ENCODE measurements around the gene GADL1. TPM values are rescaled to one million over a fixed set of nuclear protein-coding genes. Genes with fewer than 3 reads are reported as not detected.

The GADL1 gene
- total and polyA plus RNA-seq, 7 donors = 0.89 to 5.6 (median 1.5) TPM

- intact Hi-C loops (cut with DNase I) = loop anchor here in 1 of 2 donors (10.0 kb wide), 1 partner anchor 711 kb away; no protein-coding TSS in a partner anchor
- Histone ChIP-seq H3K36me3 (ENCODE audit: insufficient read depth in 1 of 2, low read depth in 1 of 2) (no peaks in the 10 kb centered on the region), H3K4me3 (no peak overlapping the region), H3K27me3 (ENCODE audit: insufficient read depth in 3 of 3, low read length in 2 of 3) (no peaks in the 10 kb centered on the region), H3K27ac (no peak overlapping the region), H3K9me3 (no peaks in the 10 kb centered on the region), H3K4me1 (peaks cover 20% of the 10 kb centered on the region)
- DNase-seq (no peak), ATAC-seq (no peak)
- TF ChIP-seq, protein P1, sequence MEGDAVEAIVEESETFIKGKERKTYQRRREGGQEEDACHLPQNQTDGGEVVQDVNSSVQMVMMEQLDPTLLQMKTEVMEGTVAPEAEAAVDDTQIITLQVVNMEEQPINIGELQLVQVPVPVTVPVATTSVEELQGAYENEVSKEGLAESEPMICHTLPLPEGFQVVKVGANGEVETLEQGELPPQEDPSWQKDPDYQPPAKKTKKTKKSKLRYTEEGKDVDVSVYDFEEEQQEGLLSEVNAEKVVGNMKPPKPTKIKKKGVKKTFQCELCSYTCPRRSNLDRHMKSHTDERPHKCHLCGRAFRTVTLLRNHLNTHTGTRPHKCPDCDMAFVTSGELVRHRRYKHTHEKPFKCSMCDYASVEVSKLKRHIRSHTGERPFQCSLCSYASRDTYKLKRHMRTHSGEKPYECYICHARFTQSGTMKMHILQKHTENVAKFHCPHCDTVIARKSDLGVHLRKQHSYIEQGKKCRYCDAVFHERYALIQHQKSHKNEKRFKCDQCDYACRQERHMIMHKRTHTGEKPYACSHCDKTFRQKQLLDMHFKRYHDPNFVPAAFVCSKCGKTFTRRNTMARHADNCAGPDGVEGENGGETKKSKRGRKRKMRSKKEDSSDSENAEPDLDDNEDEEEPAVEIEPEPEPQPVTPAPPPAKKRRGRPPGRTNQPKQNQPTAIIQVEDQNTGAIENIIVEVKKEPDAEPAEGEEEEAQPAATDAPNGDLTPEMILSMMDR (IDR thresholded peaks at IDR 0.05) = no peak
- 76 to 88% (median 78%) methylated on average over 3 of the region's 3 CpGs for WGBS, 3 donors
Observed at GRCh38 chr3:30756218-30756617, 138.2 kb downstream of the GADL1 start.

DNA sequence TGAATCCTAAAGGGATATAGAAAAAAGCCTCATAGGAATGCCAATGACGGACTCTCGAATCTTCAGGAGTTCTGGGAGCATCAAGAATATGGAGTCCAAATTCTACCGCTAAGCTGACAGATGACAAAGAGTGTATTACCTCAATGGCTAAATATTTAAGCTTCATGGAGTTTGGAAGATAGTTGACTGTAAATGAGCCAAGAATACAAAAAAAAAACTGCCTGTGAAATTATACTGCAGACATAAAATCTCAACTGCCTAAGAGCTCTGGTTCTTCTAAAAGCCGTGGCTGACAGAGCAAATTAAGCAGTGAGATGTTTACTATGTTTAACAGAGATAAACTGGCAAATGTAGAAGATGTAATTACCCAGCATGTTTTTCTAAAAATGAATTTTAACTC, 140.0 kb downstream of the GADL1 start:
- no peak for ATAC-seq
- Histone ChIP-seq H3K27ac (no peak overlapping the region), H3K4me1 (peaks cover 24% of the 10 kb centered on the region), H3K27me3 (ENCODE audit: insufficient read depth in 3 of 3, low read length in 2 of 3) (no peaks in the 10 kb centered on the region), H3K36me3 (ENCODE audit: insufficient read depth in 1 of 2, low read depth in 1 of 2) (no peaks in the 10 kb centered on the region), H3K4me3 (no peak overlapping the region), H3K9me3 (no peaks in the 10 kb centered on the region)
- TF ChIP-seq, protein P1 (IDR thresholded peaks at IDR 0.05) = no peak
- no peak for DNase-seq
- intact Hi-C loops (cut with DNase I) = loop anchor here in 1 of 2 donors (10.0 kb wide), 1 partner anchor 710 kb away; no protein-coding TSS in a partner anchor
- WGBS, 3 donors = 58 to 76% (median 62%) methylated on average over 4 of the region's 4 CpGs

DNA sequence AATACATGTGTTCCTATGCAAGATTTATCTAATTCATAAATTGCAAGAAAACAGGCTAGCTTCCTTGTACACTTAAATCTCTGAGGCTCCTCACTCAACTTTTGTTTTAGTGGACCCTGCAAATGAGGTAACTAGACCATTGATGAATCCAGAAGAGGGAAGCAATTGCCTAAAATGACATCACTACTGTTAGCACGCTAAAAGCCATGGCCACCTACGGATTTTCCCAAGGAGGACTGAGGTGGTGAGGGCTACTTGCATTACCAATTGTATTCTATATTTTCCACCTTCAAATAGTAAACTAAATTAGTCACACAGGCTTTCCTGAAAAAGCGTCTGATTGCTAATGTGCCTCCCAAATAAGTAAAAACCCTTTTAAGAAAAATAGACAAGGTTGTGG, 140.7 kb downstream of the GADL1 start:
- Histone ChIP-seq H3K4me3 (no peak overlapping the region), H3K27me3 (ENCODE audit: insufficient read depth in 3 of 3, low read length in 2 of 3) (no peaks in the 10 kb centered on the region), H3K4me1 (peaks cover 30% of the 10 kb centered on the region), H3K9me3 (no peaks in the 10 kb centered on the region), H3K36me3 (ENCODE audit: insufficient read depth in 1 of 2, low read depth in 1 of 2) (no peaks in the 10 kb centered on the region), H3K27ac (no peak overlapping the region)
- ATAC-seq (no peak), DNase-seq (no peak)
- TF ChIP-seq, protein P1 (IDR thresholded peaks at IDR 0.05) = no peak
- WGBS, 3 donors = 91 to 98% (median 93%) methylated on average over 3 of the region's 3 CpGs
- intact Hi-C loops (cut with DNase I) = loop anchor here in 1 of 2 donors (10.0 kb wide), 1 partner anchor 709 kb away; no protein-coding TSS in a partner anchor

GRCh38 chr3:30752970-30753369, 141.5 kb downstream of the GADL1 start:
- H3K27ac ChIP-seq = no peak overlapping the region
- no peaks in the 10 kb centered on the region for H3K9me3 ChIP-seq
- peak; percentile 20 to 46 (median 38) for ATAC-seq
- intact Hi-C loops (cut with DNase I) = loop anchor here in 1 of 2 donors (10.0 kb wide), 1 partner anchor 708 kb away; no protein-coding TSS in a partner anchor
- no peaks in the 10 kb centered on the region for H3K27me3 ChIP-seq (ENCODE audit: insufficient read depth in 3 of 3, low read length in 2 of 3)
- TF ChIP-seq, protein P1 (IDR thresholded peaks at IDR 0.05) = no peak
- H3K4me3 ChIP-seq = no peak overlapping the region
- H3K4me1 ChIP-seq = peaks cover 29% of the 10 kb centered on the region
- H3K36me3 ChIP-seq (ENCODE audit: insufficient read depth in 1 of 2, low read depth in 1 of 2) = no peaks in the 10 kb centered on the region
- WGBS, 3 donors = 68 to 88% (median 85%) methylated on average over 4 of the region's 4 CpGs
- peak in 1 of 2 donors; percentile 31 for DNase-seq

DNA sequence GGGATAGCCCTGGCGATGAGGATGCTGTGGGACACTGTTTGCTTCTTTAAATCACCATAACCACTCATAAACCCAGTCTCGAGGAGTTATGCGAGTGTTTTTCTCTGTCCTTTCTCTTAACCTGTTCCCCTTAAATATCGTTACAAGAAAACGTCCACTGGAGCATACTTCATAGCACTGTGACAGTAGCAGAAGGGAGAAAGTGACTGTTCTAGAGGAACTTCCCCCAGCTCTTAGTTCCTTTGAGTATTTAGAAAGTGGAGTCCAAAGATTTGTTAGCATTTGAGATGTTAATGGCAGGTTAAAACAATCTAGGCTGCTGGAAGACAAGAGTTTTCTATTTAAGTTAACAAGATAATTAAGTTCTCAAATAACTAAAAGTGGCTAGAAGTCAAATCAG, 142.0 kb downstream of the GADL1 start:
- Histone ChIP-seq H3K9me3 (no peaks in the 10 kb centered on the region), H3K36me3 (ENCODE audit: insufficient read depth in 1 of 2, low read depth in 1 of 2) (no peaks in the 10 kb centered on the region), H3K4me3 (no peak overlapping the region), H3K4me1 (peaks cover 27% of the 10 kb centered on the region), H3K27ac (peak overlapping the region; percentile 27), H3K27me3 (ENCODE audit: insufficient read depth in 3 of 3, low read length in 2 of 3) (no peaks in the 10 kb centered on the region)
- DNase-seq (no peak), ATAC-seq (no peak)
- 88 to 96% (median 92%) methylated on average over 5 of the region's 5 CpGs for WGBS, 3 donors
- intact Hi-C loops (cut with DNase I) = loop anchor here in 1 of 2 donors (10.0 kb wide), 1 partner anchor 708 kb away; no protein-coding TSS in a partner anchor
- TF ChIP-seq, protein P1 (IDR thresholded peaks at IDR 0.05) = no peak
